ENCODE data around the gene CATSPER4.

- TF ChIP-seq RFX5 (IDR thresholded peaks at IDR 0.05; ENCODE audit: borderline replicate concordance, low read depth, low read length) (no peak), CTCF (IDR thresholded peaks at IDR 0.05; ENCODE audit: control extremely low read depth in 1 of 3, insufficient read depth in 1 of 3, low read depth in 1 of 3, low read length in 3 of 3) (no peak), POLR2A (IDR thresholded peaks at IDR 0.05; ENCODE audit: control extremely low read depth in 1 of 2, low read depth in 2 of 2, low read length in 2 of 2) (no peak), CREB1 (IDR thresholded peaks at IDR 0.05) (no peak), POLR2AphosphoS5 (IDR thresholded peaks at IDR 0.05; ENCODE audit: low read depth, low read length) (no peak), MAX (IDR thresholded peaks at IDR 0.05) (no peak), ZNF274 (IDR thresholded peaks at IDR 0.05; ENCODE audit: borderline replicate concordance, extremely low read depth, low read length) (no peak), EP300 (IDR thresholded peaks at IDR 0.05; ENCODE audit: borderline replicate concordance in 1 of 2, low read depth in 2 of 2, low read length in 2 of 2) (no peak), RAD21 (IDR thresholded peaks at IDR 0.05 in 1 of 2, conservative IDR thresholded peaks at IDR 0.05 in 1 of 2; ENCODE audit: low read depth in 2 of 2, low read length in 2 of 2) (no peak), CBX8 (IDR thresholded peaks at IDR 0.05; ENCODE audit: borderline replicate concordance, low read depth, low read length) (no peak), JUND (IDR thresholded peaks at IDR 0.05; ENCODE audit: low read length) (no peak), ATF2 (IDR thresholded peaks at IDR 0.05; ENCODE audit: low read length) (no peak), EZH2 (IDR thresholded peaks at IDR 0.05; ENCODE audit: low read depth, low read length, severe bottlenecking) (peak; percentile 56), YY1 (IDR thresholded peaks at IDR 0.05; ENCODE audit: low read depth, low read length) (no peak)
Observed at GRCh38 chr1:26155370-26156284, 34.8 kb upstream of the CATSPER4 start.

Data from H1 (cell line).